NT2/D1 (cell line): ENCODE data around the gene OR4P4.

Experiments
- DNase-seq: peaks from one replicate; pipeline ENCODE4 v3.0.0-alpha.2; 2011; ENCODE audit warnings: low read depth, low spot score
- H3K27me3 ChIP-seq: 2 replicates; pipeline ENCODE4 v1.6.0; 2011; ENCODE audit warnings: mild to moderate bottlenecking; ENCODE audit not compliant: insufficient read length, insufficient read depth
- H3K36me3 ChIP-seq: 2 replicates; pipeline ENCODE4 v1.6.1; 2011; ENCODE audit warnings: mild to moderate bottlenecking, low read length, mixed read lengths; ENCODE audit not compliant: insufficient read depth, insufficient read length
- H3K4me1 ChIP-seq: 2 replicates; pipeline ENCODE4 v1.5.1; 2011; ENCODE audit not compliant: insufficient read depth, insufficient read length
- H3K4me3 ChIP-seq: 2 replicates; pipeline ENCODE4 v1.5.1; 2011; ENCODE audit warnings: low read depth; ENCODE audit not compliant: insufficient read length
- H3K9ac ChIP-seq: 2 replicates; pipeline ENCODE4 v1.6.0; 2011; ENCODE audit warnings: low read depth; ENCODE audit not compliant: insufficient read length
- H3K9me3 ChIP-seq: 2 replicates; pipeline ENCODE4 v1.5.1; 2011; ENCODE audit warnings: mild to moderate bottlenecking, low read length; ENCODE audit not compliant: insufficient read depth
- SUZ12 ChIP-seq: IDR thresholded peaks from 2 replicates; pipeline ENCODE4 v1.6.1; 2011; ENCODE audit not compliant: insufficient read length, insufficient read depth; ENCODE audit errors: extremely low read depth
- YY1 ChIP-seq: IDR thresholded peaks from 2 replicates; pipeline ENCODE4 v1.6.1; 2011; ENCODE audit not compliant: insufficient read length, insufficient read depth
- ZNF274 ChIP-seq: IDR thresholded peaks from 2 replicates; pipeline ENCODE4 v1.6.1; 2011; ENCODE audit warnings: mild to moderate bottlenecking, low read depth, low read length

Gene OR4P4

DNA sequence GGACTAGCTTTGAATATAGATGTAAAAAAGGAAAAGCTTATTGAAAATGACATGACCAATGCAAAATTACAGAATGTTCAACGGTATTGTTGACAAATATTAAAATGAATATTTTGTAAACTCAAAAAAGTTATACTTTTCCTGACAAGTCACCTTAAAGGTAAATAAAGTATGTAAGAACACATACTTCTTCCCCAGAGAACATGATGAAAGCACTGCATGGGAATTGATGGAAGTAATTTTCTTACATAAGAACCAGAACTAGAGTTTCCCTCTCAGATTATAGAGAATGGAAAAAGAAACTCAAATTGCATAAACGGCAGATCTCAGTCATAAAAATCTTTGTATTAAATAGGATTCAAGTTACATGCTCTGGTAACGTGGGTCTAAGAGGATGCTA, at the start of gene OR4P4:
TSS of gene OR4P4 (plus strand) at position 301 of the 400 bp plus-strand sequence.
- Histone ChIP-seq H3K36me3 (no peaks in the 10 kb centered on the region), H3K9ac (no peak within 1 kb of the TSS), H3K4me1 (no peaks in the 10 kb centered on the region), H3K27me3 (no peaks in the 10 kb centered on the region), H3K9me3 (no peaks in the 10 kb centered on the region), H3K4me3 (no peak within 1 kb of the TSS)
- DNase-seq = no peak
- TF ChIP-seq SUZ12 (no peak), ZNF274 (no peak), YY1 (no peak)

- DNase-seq = no peak
- H3K9ac ChIP-seq = no peak within 1 kb of the TSS
- no peaks in the 10 kb centered on the region for H3K27me3 ChIP-seq
- H3K9me3 ChIP-seq = no peaks in the 10 kb centered on the region
- no peaks in the 10 kb centered on the region for H3K36me3 ChIP-seq
- no peaks in the 10 kb centered on the region for H3K4me1 ChIP-seq
- TF ChIP-seq SUZ12 (no peak), YY1 (no peak), ZNF274 (no peak)
- no peak within 1 kb of the TSS for H3K4me3 ChIP-seq
These were observed 27.4 kb upstream of the OR4P4 start, which contains the start of gene OR4C11 for GRCh38 chr11:55607545-55607944. TSS of gene OR4C11 (minus strand) at chr11:55607645. CDS start at chr11:55604373, 3,272 bp downstream.

DNA sequence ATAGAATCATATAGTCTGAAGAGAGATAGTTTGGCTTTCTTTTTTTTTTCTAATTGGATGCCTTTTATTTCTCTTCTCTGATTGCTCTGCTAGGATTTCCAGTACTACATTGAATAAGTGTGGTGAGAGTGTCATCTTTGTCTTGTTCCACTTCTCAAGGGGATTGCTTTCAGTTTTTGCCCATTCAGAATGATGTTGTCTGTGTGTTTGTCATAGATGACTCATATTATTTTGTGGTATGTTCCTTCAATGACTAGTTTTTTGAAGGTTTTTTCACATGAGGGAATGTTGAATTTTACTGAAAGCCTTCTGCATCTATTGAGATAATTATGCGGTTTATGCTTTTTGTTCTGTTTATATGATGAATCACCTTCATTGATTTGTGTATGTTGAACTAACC, 10.4 kb upstream of the OR4P4 start:
- no peaks in the 10 kb centered on the region for H3K9me3 ChIP-seq
- no peak overlapping the region for H3K9ac ChIP-seq
- no peak overlapping the region for H3K4me3 ChIP-seq
- TF ChIP-seq YY1 = no peak
- no peak for TF ChIP-seq SUZ12
- no peak for TF ChIP-seq ZNF274
- no peak for DNase-seq
- H3K27me3 ChIP-seq = no peaks in the 10 kb centered on the region
- no peaks in the 10 kb centered on the region for H3K4me1 ChIP-seq
- H3K36me3 ChIP-seq = no peaks in the 10 kb centered on the region

DNA sequence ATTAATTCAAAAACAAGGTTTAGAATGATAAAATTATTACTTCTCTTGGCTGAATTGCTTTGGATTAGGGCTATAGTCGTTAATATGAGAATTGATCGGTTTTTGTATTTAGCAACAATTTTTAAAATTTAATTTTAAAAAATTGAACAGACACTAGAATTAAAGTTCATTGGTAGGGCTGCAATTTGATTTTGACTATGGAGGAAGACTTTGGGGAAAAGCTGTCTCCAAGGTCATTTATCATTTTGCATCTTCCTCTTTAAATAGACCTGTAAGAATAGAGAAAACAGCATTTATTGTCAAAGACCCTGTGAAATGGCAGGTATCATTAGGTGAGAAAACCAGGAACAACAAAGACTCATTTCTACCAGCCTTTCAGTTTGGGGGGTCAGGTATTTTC, 13.1 kb downstream of the OR4P4 start, which contains the start of gene OR4S2:
TSS of gene OR4S2 (plus strand) at position 301 of the 400 bp plus-strand sequence. CDS start 2,577 bp downstream, outside the sequence.
- H3K9ac ChIP-seq = no peak within 1 kb of the TSS
- no peaks in the 10 kb centered on the region for H3K4me1 ChIP-seq
- no peaks in the 10 kb centered on the region for H3K36me3 ChIP-seq
- DNase-seq = no peak
- H3K4me3 ChIP-seq = no peak within 1 kb of the TSS
- H3K27me3 ChIP-seq = no peaks in the 10 kb centered on the region
- no peaks in the 10 kb centered on the region for H3K9me3 ChIP-seq
- TF ChIP-seq YY1 = no peak
- no peak for TF ChIP-seq SUZ12
- no peak for TF ChIP-seq ZNF274

- DNase-seq = no peak
- no peaks in the 10 kb centered on the region for H3K36me3 ChIP-seq
- H3K27me3 ChIP-seq = no peaks in the 10 kb centered on the region
- no peak overlapping the region for H3K4me3 ChIP-seq
- no peaks in the 10 kb centered on the region for H3K9me3 ChIP-seq
- TF ChIP-seq ZNF274 (no peak), YY1 (no peak), SUZ12 (no peak)
- H3K4me1 ChIP-seq = no peaks in the 10 kb centered on the region
- H3K9ac ChIP-seq = no peak overlapping the region
These were observed 17.6 kb downstream of the OR4P4 start for GRCh38 chr11:55652560-55652959.

DNA sequence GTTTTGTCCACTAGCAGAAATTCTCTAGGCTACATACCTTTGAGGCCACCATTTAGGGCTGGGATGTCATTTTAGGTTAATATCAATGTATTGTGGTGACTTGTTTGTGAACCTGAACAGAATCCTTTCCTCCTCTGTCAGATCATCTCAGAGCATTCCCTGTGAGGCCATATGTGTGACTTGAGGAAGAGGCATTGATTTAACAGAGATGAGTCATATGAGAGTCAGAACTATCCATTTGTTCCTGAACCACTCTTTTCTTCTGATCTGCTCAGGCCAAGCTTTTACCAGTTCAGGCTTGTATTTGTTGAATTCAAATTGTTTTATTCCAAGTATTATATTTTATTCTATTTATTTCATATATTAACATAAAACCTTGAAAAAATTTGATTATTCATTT, 20.2 kb downstream of the OR4P4 start:
- H3K9ac ChIP-seq = no peak overlapping the region
- TF ChIP-seq YY1 = no peak
- no peak for TF ChIP-seq SUZ12
- no peak for TF ChIP-seq ZNF274
- no peak for DNase-seq
- H3K9me3 ChIP-seq = no peaks in the 10 kb centered on the region
- H3K27me3 ChIP-seq = no peaks in the 10 kb centered on the region
- H3K4me1 ChIP-seq = no peaks in the 10 kb centered on the region
- H3K36me3 ChIP-seq = no peaks in the 10 kb centered on the region
- H3K4me3 ChIP-seq = no peak overlapping the region

GRCh38 chr11:55658031-55658573, 23.2 kb downstream of the OR4P4 start:
- H3K36me3 ChIP-seq = no peaks in the 10 kb centered on the region
- TF ChIP-seq YY1 (no peak), ZNF274 (no peak), SUZ12 (no peak)
- H3K9ac ChIP-seq = no peak overlapping the region
- H3K27me3 ChIP-seq = no peaks in the 10 kb centered on the region
- H3K4me3 ChIP-seq = no peak overlapping the region
- no peaks in the 10 kb centered on the region for H3K9me3 ChIP-seq
- H3K4me1 ChIP-seq = no peaks in the 10 kb centered on the region
- no peak for DNase-seq
